WTC11 (cell line): Measurements from ENCODE around the gene ERC2. TPM values are rescaled to one million over a fixed set of nuclear protein-coding genes. Genes with fewer than 3 reads are reported as not detected.

ENCODE experiments used
- ATAC-seq: fragments of 200-7000 bp; cut with Tn5 transposase; 2 replicates; pipeline ENCODE4 v1.10.0; 2021; ENCODE audit warnings: mild to moderate bottlenecking, moderate library complexity
- CTCF ChIA-PET: fragments of 300-600 bp; sonication (Branson Sonifier 250); formaldehyde crosslinking; loops from one replicate; lab custom pipeline; 2021; ENCODE audit warnings: antibody characterized with exemption; lab: Charles Lee
- POLR2A ChIA-PET: fragments of 350-600 bp; sonication (Branson Sonifier 250); formaldehyde crosslinking; loops from one replicate; lab custom pipeline; 2021; ENCODE audit warnings: antibody characterized with exemption; lab: Charles Lee
- DNase-seq: peaks from one replicate; pipeline ENCODE4 v3.0.0; 2021; ENCODE audit warnings: low spot score
- H3K27ac Mint-ChIP-seq: 2 replicates; pipeline ENCODE4 v1.8.0; 2021; ENCODE audit warnings: mixed read lengths
- H3K27me3 Mint-ChIP-seq: 2 replicates; pipeline ENCODE4 v1.8.0; 2021; ENCODE audit warnings: low read depth, mild to moderate bottlenecking, moderate library complexity, mixed read lengths
- H3K36me3 Mint-ChIP-seq: 2 replicates; pipeline ENCODE4 v1.8.0; 2021; ENCODE audit warnings: mixed read lengths
- H3K4me1 Mint-ChIP-seq: 2 replicates; pipeline ENCODE4 v1.8.0; 2022; ENCODE audit warnings: mixed read lengths
- H3K4me3 Mint-ChIP-seq: 2 replicates; pipeline ENCODE4 v1.8.0; 2021; ENCODE audit warnings: mild to moderate bottlenecking, moderate library complexity, mixed read lengths
- H3K9me3 Mint-ChIP-seq: 2 replicates; pipeline ENCODE4 v1.8.0; 2021; ENCODE audit warnings: mixed read lengths
- ATF1 ChIP-seq: sonication (generic); formaldehyde crosslinking; IDR thresholded peaks from 2 replicates; pipeline ENCODE4 v1.8.1; 2023; ENCODE audit warnings: mild to moderate bottlenecking, moderate library complexity, missing genetic modification reagents
- CREB1 ChIP-seq: sonication (generic); formaldehyde crosslinking; IDR thresholded peaks from 2 replicates; pipeline ENCODE4 v1.8.0; 2023; ENCODE audit warnings: mild to moderate bottlenecking, missing genetic modification reagents
- ESRRA ChIP-seq: sonication (generic); formaldehyde crosslinking; IDR thresholded peaks from 2 replicates; pipeline ENCODE4 v1.8.1; 2022; ENCODE audit warnings: mild to moderate bottlenecking, missing genetic modification reagents, borderline replicate concordance
- GRHL2 ChIP-seq: fragments of 250-450 bp; sonication (Bioruptor Pico); IDR thresholded peaks from 2 replicates; pipeline ENCODE4 v1.8.0; 2022; ENCODE audit warnings: mild to moderate bottlenecking, moderate library complexity; ENCODE audit not compliant: insufficient replicate concordance, severe bottlenecking
- JAZF1 ChIP-seq: fragments of 250-450 bp; sonication (Bioruptor Pico); IDR thresholded peaks from 2 replicates; pipeline ENCODE4 v1.9.0; 2021; ENCODE audit warnings: moderate library complexity, mild to moderate bottlenecking, inconsistent platforms
- JUN ChIP-seq: sonication (generic); formaldehyde crosslinking; IDR thresholded peaks from 2 replicates; pipeline ENCODE4 v1.8.0; 2023; ENCODE audit warnings: mild to moderate bottlenecking, missing genetic modification reagents
- NR3C1 ChIP-seq: sonication (generic); formaldehyde crosslinking; conservative IDR thresholded peaks from 2 replicates; pipeline ENCODE4 v1.8.1; 2023; ENCODE audit warnings: low read depth, mild to moderate bottlenecking, missing genetic modification reagents
- RELA ChIP-seq: sonication (generic); formaldehyde crosslinking; IDR thresholded peaks from 2 replicates; pipeline ENCODE4 v1.8.1; 2022; ENCODE audit warnings: missing genetic modification reagents, mild to moderate bottlenecking, borderline replicate concordance
- SMAD4 ChIP-seq: sonication (generic); formaldehyde crosslinking; IDR thresholded peaks from 2 replicates; pipeline ENCODE4 v1.8.0; 2022; ENCODE audit warnings: mild to moderate bottlenecking, missing genetic modification reagents
- SP1 ChIP-seq: sonication (generic); formaldehyde crosslinking; conservative IDR thresholded peaks from 2 replicates; pipeline ENCODE4 v1.8.1; 2022; ENCODE audit warnings: missing genetic modification reagents
- TP53 ChIP-seq: sonication (generic); formaldehyde crosslinking; IDR thresholded peaks from 2 replicates; pipeline ENCODE4 v1.8.1; 2023; ENCODE audit warnings: mild to moderate bottlenecking, missing genetic modification reagents
- ZNF121 ChIP-seq: sonication (generic); formaldehyde crosslinking; IDR thresholded peaks from 2 replicates; pipeline ENCODE4 v1.8.0; 2023; ENCODE audit warnings: missing genetic modification reagents
- ZNF219 ChIP-seq: sonication (generic); formaldehyde crosslinking; IDR thresholded peaks from 2 replicates; pipeline ENCODE4 v1.8.0; 2023; ENCODE audit warnings: missing genetic modification reagents, mild to moderate bottlenecking, borderline replicate concordance
- ZNF671 ChIP-seq: fragments of 250-450 bp; sonication (Bioruptor Pico); IDR thresholded peaks from 2 replicates; pipeline ENCODE4 v1.8.0; 2021; ENCODE audit warnings: mild to moderate bottlenecking
- total RNA-seq: library from RNA; stranded (reverse); gene quantifications from 3 replicates; pipeline ENCODE4 v1.2.3, GENCODE V29; 2021
- TF ChIP-seq, protein P1 (sequence below): sonication (generic); formaldehyde crosslinking; IDR thresholded peaks from 2 replicates; pipeline ENCODE4 v1.8.0; 2023; ENCODE audit warnings: mild to moderate bottlenecking, missing genetic modification reagents
- TF ChIP-seq, protein P2 (sequence below): sonication (generic); formaldehyde crosslinking; IDR thresholded peaks from 2 replicates; pipeline ENCODE4 v1.8.1; 2023; ENCODE audit warnings: mild to moderate bottlenecking, missing genetic modification reagents, moderate library complexity
- TF ChIP-seq, protein P3 (sequence below): sonication (generic); formaldehyde crosslinking; IDR thresholded peaks from 2 replicates; pipeline ENCODE4 v1.8.1; 2023; ENCODE audit warnings: mild to moderate bottlenecking, missing genetic modification reagents, moderate library complexity
- TF ChIP-seq, protein P4 (sequence below): sonication (generic); formaldehyde crosslinking; conservative IDR thresholded peaks from 2 replicates; pipeline ENCODE4 v1.8.1; 2022; ENCODE audit warnings: mild to moderate bottlenecking, missing genetic modification reagents
- TF ChIP-seq, protein P5 (sequence below): sonication (generic); formaldehyde crosslinking; IDR thresholded peaks from 2 replicates; pipeline ENCODE4 v1.8.0; 2023; ENCODE audit warnings: missing genetic modification reagents, mild to moderate bottlenecking, borderline replicate concordance
- TF ChIP-seq, protein P6 (sequence below): sonication (generic); formaldehyde crosslinking; IDR thresholded peaks from 2 replicates; pipeline ENCODE4 v1.8.0; 2022; ENCODE audit warnings: mild to moderate bottlenecking, missing genetic modification reagents

Gene ERC2
- total RNA-seq, 1 experiment from 2014 or later, result 23.5 TPM

DNA sequence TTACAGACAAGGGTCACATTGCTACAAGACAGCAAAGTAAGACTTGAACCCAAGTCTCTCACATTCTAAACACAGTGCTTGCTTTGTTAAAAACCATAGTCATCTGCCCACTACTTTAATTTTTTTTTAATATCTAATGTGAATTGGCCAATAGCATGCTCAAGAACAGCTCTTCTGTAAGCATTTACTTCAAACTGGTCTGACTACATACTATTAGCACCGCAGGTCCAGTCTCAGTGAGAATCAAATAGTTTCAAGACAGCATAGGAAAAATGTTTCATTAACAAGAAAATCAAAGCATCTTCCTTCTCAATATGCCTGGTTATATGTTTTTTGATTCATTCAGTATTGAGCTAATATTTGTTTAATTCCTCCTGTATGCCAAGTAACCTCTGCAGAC, 419.9 kb downstream of the ERC2 start:
- H3K9me3 Mint-ChIP-seq, result no peaks in the 10 kb centered on the region
- ChIA-PET POLR2A (no interaction called here), CTCF (no interaction called here)
- DNase-seq, result no peak
- no peak for ATAC-seq
- no peak overlapping the region for H3K4me3 Mint-ChIP-seq
- peaks cover 54% of the 10 kb centered on the region for H3K4me1 Mint-ChIP-seq
- H3K36me3 Mint-ChIP-seq, result no peaks in the 10 kb centered on the region
- TF ChIP-seq JAZF1 (no peak), JUN (CRISPR knock-in tag) (no peak), SP1 (CRISPR knock-in tag) (no peak), CREB1 (CRISPR knock-in tag) (no peak), ZNF219 (CRISPR knock-in tag) (no peak), GRHL2 (CRISPR knock-in tag) (no peak), ATF1 (CRISPR knock-in tag) (no peak)
- TF ChIP-seq, protein P1, sequence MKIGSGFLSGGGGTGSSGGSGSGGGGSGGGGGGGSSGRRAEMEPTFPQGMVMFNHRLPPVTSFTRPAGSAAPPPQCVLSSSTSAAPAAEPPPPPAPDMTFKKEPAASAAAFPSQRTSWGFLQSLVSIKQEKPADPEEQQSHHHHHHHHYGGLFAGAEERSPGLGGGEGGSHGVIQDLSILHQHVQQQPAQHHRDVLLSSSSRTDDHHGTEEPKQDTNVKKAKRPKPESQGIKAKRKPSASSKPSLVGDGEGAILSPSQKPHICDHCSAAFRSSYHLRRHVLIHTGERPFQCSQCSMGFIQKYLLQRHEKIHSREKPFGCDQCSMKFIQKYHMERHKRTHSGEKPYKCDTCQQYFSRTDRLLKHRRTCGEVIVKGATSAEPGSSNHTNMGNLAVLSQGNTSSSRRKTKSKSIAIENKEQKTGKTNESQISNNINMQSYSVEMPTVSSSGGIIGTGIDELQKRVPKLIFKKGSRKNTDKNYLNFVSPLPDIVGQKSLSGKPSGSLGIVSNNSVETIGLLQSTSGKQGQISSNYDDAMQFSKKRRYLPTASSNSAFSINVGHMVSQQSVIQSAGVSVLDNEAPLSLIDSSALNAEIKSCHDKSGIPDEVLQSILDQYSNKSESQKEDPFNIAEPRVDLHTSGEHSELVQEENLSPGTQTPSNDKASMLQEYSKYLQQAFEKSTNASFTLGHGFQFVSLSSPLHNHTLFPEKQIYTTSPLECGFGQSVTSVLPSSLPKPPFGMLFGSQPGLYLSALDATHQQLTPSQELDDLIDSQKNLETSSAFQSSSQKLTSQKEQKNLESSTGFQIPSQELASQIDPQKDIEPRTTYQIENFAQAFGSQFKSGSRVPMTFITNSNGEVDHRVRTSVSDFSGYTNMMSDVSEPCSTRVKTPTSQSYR (CRISPR knock-in tag), result no peak
- TF ChIP-seq, protein P2, sequence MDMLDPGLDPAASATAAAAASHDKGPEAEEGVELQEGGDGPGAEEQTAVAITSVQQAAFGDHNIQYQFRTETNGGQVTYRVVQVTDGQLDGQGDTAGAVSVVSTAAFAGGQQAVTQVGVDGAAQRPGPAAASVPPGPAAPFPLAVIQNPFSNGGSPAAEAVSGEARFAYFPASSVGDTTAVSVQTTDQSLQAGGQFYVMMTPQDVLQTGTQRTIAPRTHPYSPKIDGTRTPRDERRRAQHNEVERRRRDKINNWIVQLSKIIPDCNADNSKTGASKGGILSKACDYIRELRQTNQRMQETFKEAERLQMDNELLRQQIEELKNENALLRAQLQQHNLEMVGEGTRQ, result no peak
- TF ChIP-seq, protein P3, sequence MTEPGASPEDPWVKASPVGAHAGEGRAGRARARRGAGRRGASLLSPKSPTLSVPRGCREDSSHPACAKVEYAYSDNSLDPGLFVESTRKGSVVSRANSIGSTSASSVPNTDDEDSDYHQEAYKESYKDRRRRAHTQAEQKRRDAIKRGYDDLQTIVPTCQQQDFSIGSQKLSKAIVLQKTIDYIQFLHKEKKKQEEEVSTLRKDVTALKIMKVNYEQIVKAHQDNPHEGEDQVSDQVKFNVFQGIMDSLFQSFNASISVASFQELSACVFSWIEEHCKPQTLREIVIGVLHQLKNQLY (CRISPR knock-in tag), result no peak
- H3K27ac Mint-ChIP-seq, result no peak overlapping the region
- no peaks in the 10 kb centered on the region for H3K27me3 Mint-ChIP-seq

DNA sequence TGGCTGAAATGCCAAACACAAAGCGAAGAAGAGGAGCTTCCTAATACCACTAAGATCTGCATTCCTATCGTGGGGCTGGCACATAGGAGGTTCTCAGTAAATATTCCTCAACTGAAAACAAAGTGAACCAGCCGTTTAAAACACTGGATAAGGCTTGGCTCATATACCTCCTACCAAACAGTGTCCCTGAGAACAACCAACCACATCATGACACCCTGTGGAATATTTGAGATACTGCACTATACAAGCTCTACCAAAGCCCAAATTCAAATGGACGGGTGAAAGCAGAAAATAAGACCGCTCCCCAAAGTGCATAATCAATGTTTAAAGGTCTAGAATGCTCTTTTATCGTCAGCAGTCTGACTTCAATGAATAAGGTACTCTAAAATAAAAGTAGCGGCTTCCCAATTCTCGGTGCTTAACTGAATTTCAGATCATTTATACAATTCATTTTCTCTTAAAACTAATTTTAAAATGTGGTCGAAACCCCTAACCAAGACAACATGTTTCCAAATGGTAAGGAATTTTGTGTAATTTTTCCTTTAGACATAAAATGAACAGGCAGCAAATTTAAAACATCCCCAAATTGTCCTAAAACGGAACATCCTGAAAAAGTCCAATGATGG, 425.8 kb downstream of the ERC2 start:
- Mint-ChIP-seq H3K27ac (peak overlapping the region; percentile 31; the same call in 1 of the 2 replicates), H3K27me3 (no peaks in the 10 kb centered on the region), H3K9me3 (peaks cover 25% of the 10 kb centered on the region), H3K4me1 (peaks cover 43% of the 10 kb centered on the region), H3K36me3 (peaks cover 20% of the 10 kb centered on the region), H3K4me3 (no peak overlapping the region)
- ATAC-seq (peak; percentile 97), DNase-seq (no peak)
- TF ChIP-seq NR3C1 (CRISPR knock-in tag) (no peak), SMAD4 (CRISPR knock-in tag) (no peak), ZNF121 (CRISPR knock-in tag) (no peak)
- TF ChIP-seq, protein P4, sequence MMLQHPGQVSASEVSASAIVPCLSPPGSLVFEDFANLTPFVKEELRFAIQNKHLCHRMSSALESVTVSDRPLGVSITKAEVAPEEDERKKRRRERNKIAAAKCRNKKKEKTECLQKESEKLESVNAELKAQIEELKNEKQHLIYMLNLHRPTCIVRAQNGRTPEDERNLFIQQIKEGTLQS, result no peak
- ChIA-PET POLR2A (no interaction called here), CTCF (interaction anchor here (0.5 to 2.2 kb wide), 17 partner anchors 11 to 1212 kb away, joined by 3 to 11 read pairs (median 3); no protein-coding TSS in a partner anchor)

DNA sequence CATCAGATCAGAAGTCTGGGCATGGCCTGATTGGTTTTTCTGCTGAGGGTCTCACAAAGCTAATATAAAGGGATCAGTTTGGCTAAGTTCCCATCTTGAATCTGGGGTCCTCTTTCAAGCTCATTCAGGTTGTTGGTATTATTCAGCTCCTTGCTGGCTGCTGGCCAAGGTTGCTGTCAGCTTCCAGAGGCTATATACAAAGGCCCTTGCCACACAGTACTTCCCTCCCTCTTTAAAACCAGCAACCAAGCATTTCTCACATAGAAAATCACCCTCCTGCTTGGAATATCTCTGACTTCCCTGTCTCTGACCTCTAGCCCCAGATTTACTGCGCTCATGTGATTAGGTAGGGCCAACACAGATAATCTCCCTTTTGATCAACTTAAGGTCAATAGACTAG, 442.9 kb downstream of the ERC2 start:
- Mint-ChIP-seq H3K27me3 (no peaks in the 10 kb centered on the region), H3K4me1 (peaks cover 1% of the 10 kb centered on the region), H3K9me3 (peaks cover 4% of the 10 kb centered on the region), H3K27ac (no peak overlapping the region), H3K4me3 (no peak overlapping the region), H3K36me3 (no peaks in the 10 kb centered on the region)
- DNase-seq (no peak), ATAC-seq (peak; percentile 26; the same call in 1 of the 2 replicates)
- POLR2A ChIA-PET, result interaction anchor here (0.7 kb wide), 1 partner anchor 170 kb away, joined by 5 read pairs; no protein-coding TSS in a partner anchor
- TF ChIP-seq, protein P5, sequence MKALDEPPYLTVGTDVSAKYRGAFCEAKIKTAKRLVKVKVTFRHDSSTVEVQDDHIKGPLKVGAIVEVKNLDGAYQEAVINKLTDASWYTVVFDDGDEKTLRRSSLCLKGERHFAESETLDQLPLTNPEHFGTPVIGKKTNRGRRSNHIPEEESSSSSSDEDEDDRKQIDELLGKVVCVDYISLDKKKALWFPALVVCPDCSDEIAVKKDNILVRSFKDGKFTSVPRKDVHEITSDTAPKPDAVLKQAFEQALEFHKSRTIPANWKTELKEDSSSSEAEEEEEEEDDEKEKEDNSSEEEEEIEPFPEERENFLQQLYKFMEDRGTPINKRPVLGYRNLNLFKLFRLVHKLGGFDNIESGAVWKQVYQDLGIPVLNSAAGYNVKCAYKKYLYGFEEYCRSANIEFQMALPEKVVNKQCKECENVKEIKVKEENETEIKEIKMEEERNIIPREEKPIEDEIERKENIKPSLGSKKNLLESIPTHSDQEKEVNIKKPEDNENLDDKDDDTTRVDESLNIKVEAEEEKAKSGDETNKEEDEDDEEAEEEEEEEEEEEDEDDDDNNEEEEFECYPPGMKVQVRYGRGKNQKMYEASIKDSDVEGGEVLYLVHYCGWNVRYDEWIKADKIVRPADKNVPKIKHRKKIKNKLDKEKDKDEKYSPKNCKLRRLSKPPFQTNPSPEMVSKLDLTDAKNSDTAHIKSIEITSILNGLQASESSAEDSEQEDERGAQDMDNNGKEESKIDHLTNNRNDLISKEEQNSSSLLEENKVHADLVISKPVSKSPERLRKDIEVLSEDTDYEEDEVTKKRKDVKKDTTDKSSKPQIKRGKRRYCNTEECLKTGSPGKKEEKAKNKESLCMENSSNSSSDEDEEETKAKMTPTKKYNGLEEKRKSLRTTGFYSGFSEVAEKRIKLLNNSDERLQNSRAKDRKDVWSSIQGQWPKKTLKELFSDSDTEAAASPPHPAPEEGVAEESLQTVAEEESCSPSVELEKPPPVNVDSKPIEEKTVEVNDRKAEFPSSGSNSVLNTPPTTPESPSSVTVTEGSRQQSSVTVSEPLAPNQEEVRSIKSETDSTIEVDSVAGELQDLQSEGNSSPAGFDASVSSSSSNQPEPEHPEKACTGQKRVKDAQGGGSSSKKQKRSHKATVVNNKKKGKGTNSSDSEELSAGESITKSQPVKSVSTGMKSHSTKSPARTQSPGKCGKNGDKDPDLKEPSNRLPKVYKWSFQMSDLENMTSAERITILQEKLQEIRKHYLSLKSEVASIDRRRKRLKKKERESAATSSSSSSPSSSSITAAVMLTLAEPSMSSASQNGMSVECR (CRISPR knock-in tag), result no peak
- TF ChIP-seq GRHL2 (CRISPR knock-in tag), result no peak
- no peak for TF ChIP-seq TP53
- TF ChIP-seq, protein P6, sequence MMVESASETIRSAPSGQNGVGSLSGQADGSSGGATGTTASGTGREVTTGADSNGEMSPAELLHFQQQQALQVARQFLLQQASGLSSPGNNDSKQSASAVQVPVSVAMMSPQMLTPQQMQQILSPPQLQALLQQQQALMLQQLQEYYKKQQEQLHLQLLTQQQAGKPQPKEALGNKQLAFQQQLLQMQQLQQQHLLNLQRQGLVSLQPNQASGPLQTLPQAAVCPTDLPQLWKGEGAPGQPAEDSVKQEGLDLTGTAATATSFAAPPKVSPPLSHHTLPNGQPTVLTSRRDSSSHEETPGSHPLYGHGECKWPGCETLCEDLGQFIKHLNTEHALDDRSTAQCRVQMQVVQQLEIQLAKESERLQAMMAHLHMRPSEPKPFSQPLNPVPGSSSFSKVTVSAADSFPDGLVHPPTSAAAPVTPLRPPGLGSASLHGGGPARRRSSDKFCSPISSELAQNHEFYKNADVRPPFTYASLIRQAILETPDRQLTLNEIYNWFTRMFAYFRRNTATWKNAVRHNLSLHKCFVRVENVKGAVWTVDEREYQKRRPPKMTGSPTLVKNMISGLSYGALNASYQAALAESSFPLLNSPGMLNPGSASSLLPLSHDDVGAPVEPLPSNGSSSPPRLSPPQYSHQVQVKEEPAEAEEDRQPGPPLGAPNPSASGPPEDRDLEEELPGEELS (CRISPR knock-in tag), result no peak
- no peak for TF ChIP-seq RELA (CRISPR knock-in tag)
- TF ChIP-seq ZNF671 (CRISPR knock-in tag), result no peak
- TF ChIP-seq ESRRA (CRISPR knock-in tag), result no peak
- CTCF ChIA-PET, result no interaction called here
